H9 (cell line): Measurements from ENCODE around the gene GAL3ST2. TPM values are rescaled to one million over a fixed set of nuclear protein-coding genes. Genes with fewer than 3 reads are reported as not detected.

ENCODE experiments used
- DNase-seq: peaks from one replicate; pipeline ENCODE4 v3.0.0-alpha.2; 2017
- H2AFZ ChIP-seq: one replicate; pipeline ENCODE4 v1.6.1; 2013; ENCODE audit warnings: mild to moderate bottlenecking, low read length, control low read depth, moderate library complexity
- H2AK5ac ChIP-seq: 2 replicates; pipeline ENCODE4 v1.6.1; 2013; ENCODE audit warnings: low read length, control low read depth, mixed read lengths; ENCODE audit not compliant: insufficient read length
- H2BK120ac ChIP-seq: one replicate; pipeline ENCODE4 v1.6.1; 2013; ENCODE audit warnings: low read depth, mild to moderate bottlenecking, low read length, control low read depth, inconsistent platforms; ENCODE audit not compliant: poor library complexity, severe bottlenecking
- H2BK12ac ChIP-seq: 2 replicates; pipeline ENCODE4 v1.6.1; 2013; ENCODE audit warnings: low read length, control low read depth, mixed read lengths, low read depth; ENCODE audit not compliant: insufficient read length
- H2BK15ac ChIP-seq: 2 replicates; pipeline ENCODE4 v1.6.1; 2013; ENCODE audit warnings: low read depth, low read length, control low read depth
- H2BK20ac ChIP-seq: one replicate; pipeline ENCODE4 v1.6.1; 2013; ENCODE audit warnings: low read depth, mild to moderate bottlenecking, low read length, control low read depth, inconsistent platforms; ENCODE audit not compliant: poor library complexity, severe bottlenecking
- H2BK5ac ChIP-seq: 2 replicates; pipeline ENCODE4 v1.6.1; 2013; ENCODE audit warnings: low read length, control low read depth, mixed read lengths; ENCODE audit not compliant: insufficient read length
- H3K14ac ChIP-seq: 2 replicates; pipeline ENCODE4 v1.6.1; 2013; ENCODE audit warnings: low read length, control low read depth; ENCODE audit not compliant: insufficient read depth
- H3K18ac ChIP-seq: 2 replicates; pipeline ENCODE4 v1.6.1; 2013; ENCODE audit warnings: low read depth, mild to moderate bottlenecking, mixed read lengths, low read length, control low read depth; ENCODE audit not compliant: insufficient read length
- H3K23ac ChIP-seq: 2 replicates; pipeline ENCODE4 v1.6.1; 2013; ENCODE audit warnings: low read length, control low read depth, mixed read lengths, low read depth; ENCODE audit not compliant: insufficient read length
- H3K23me2 ChIP-seq: 2 replicates; pipeline ENCODE4 v1.6.1; 2013; ENCODE audit warnings: low read depth, mild to moderate bottlenecking, mixed read lengths, low read length, control low read depth; ENCODE audit not compliant: insufficient read length, poor library complexity, severe bottlenecking
- H3K27ac ChIP-seq: 2 replicates; pipeline ENCODE4 v1.5.1; 2013; ENCODE audit warnings: low read length, control low read depth, mixed read lengths, low read depth; ENCODE audit not compliant: insufficient read length
- H3K27me3 ChIP-seq: 2 replicates; pipeline ENCODE4 v1.6.1; 2013; ENCODE audit warnings: low read length, control low read depth, inconsistent platforms; ENCODE audit not compliant: insufficient read depth
- H3K4ac ChIP-seq: 2 replicates; pipeline ENCODE4 v1.6.1; 2013; ENCODE audit warnings: low read depth, mild to moderate bottlenecking, control low read depth, inconsistent platforms, low read length, moderate library complexity
- H3K4me1 ChIP-seq: 2 replicates; pipeline ENCODE4 v1.6.1; 2013; ENCODE audit warnings: low read length, control low read depth, inconsistent platforms; ENCODE audit not compliant: insufficient read depth
- H3K4me2 ChIP-seq: 2 replicates; pipeline ENCODE4 v1.6.1; 2013; ENCODE audit warnings: low read length, control low read depth, mixed read lengths; ENCODE audit not compliant: insufficient read length, insufficient read depth
- H3K56ac ChIP-seq: 2 replicates; pipeline ENCODE4 v1.6.1; 2013; ENCODE audit warnings: low read depth, mild to moderate bottlenecking, mixed read lengths, low read length, control low read depth; ENCODE audit not compliant: insufficient read length
- H3K79me1 ChIP-seq: 2 replicates; pipeline ENCODE4 v1.6.1; 2013; ENCODE audit warnings: low read depth, mild to moderate bottlenecking, moderate library complexity, low read length, control low read depth, inconsistent platforms; ENCODE audit not compliant: insufficient read depth, poor library complexity, severe bottlenecking
- H3K79me2 ChIP-seq: 2 replicates; pipeline ENCODE4 v1.6.1; 2013; ENCODE audit warnings: low read length, control low read depth, inconsistent platforms; ENCODE audit not compliant: insufficient read depth
- H3K9ac ChIP-seq: 2 replicates; pipeline ENCODE4 v1.6.1; 2013; ENCODE audit warnings: low read length, control low read depth, mixed read lengths; ENCODE audit not compliant: insufficient read length; ENCODE audit errors: extremely low read depth
- H3K9me3 ChIP-seq: one replicate; pipeline ENCODE4 v1.6.1; 2013; ENCODE audit warnings: low read depth, low read length, inconsistent platforms; ENCODE audit not compliant: control insufficient read depth
- H3T11ph ChIP-seq: one replicate; pipeline ENCODE4 v1.6.1; 2013; ENCODE audit warnings: mild to moderate bottlenecking, low read length, control low read depth, inconsistent platforms
- H4K20me1 ChIP-seq: one replicate; pipeline ENCODE4 v1.6.1; 2013; ENCODE audit not compliant: control insufficient read depth, insufficient read length, insufficient read depth
- H4K5ac ChIP-seq: 2 replicates; pipeline ENCODE4 v1.6.1; 2013; ENCODE audit warnings: low read depth, mild to moderate bottlenecking, mixed read lengths, low read length, control low read depth; ENCODE audit not compliant: insufficient read length
- H4K8ac ChIP-seq: replicated peaks from 2 replicates; pipeline ENCODE4 v1.6.1; 2013; ENCODE audit warnings: low read length, control low read depth, mixed read lengths, low read depth; ENCODE audit not compliant: insufficient read length
- H4K91ac ChIP-seq: 2 replicates; pipeline ENCODE4 v1.6.1; 2013; ENCODE audit warnings: low read depth, mild to moderate bottlenecking, moderate library complexity, mixed read lengths, low read length, control low read depth; ENCODE audit not compliant: insufficient read length
- H3K27ac Mint-ChIP-seq, 3 experiments: 2 replicates in 2 of 3; 3 replicates in 1 of 3; pipeline ENCODE4 v1.8.0; 2020 to 2021; ENCODE audit warnings: mixed read lengths in 3 of 3, mild to moderate bottlenecking in 1 of 3, moderate library complexity in 1 of 3
- H3K27me3 Mint-ChIP-seq: 2 replicates; pipeline ENCODE4 v1.8.0; 2021; ENCODE audit warnings: low read depth, mild to moderate bottlenecking, moderate library complexity, mixed read lengths
- H3K36me3 Mint-ChIP-seq, 3 experiments: 2 replicates in 2 of 3; 3 replicates in 1 of 3; pipeline ENCODE4 v1.8.0; 2020 to 2021; ENCODE audit warnings: low read depth in 3 of 3, mixed read lengths in 3 of 3; ENCODE audit not compliant: insufficient read depth in 1 of 3
- H3K4me1 Mint-ChIP-seq, 2 experiments: 2 replicates each; pipeline ENCODE4 v1.8.0; 2020; ENCODE audit warnings: mixed read lengths in 2 of 2
- H3K4me3 Mint-ChIP-seq, 2 experiments: 2 replicates in 1 of 2; 3 replicates in 1 of 2; pipeline ENCODE4 v1.8.0; 2020 to 2021; ENCODE audit warnings: mild to moderate bottlenecking in 2 of 2, mixed read lengths in 2 of 2, moderate library complexity in 1 of 2
- H3K9me3 Mint-ChIP-seq, 2 experiments: 2 replicates in 1 of 2; 3 replicates in 1 of 2; pipeline ENCODE4 v1.8.0; 2020; ENCODE audit warnings: mild to moderate bottlenecking in 2 of 2, mixed read lengths in 2 of 2, moderate library complexity in 1 of 2
- CTCF ChIP-seq: fragments of 200-600 bp; sonication (generic); conservative IDR thresholded peaks from 3 replicates; pipeline ENCODE4 v1.8.0; 2021; ENCODE audit warnings: antibody characterized with exemption, mild to moderate bottlenecking
- WGBS: extraction: QIAGEN DNeasy Blood & Tissue Kit; methylation state at CpG from one replicate; pipeline ENCODE4 v1.1.7; 2013; ENCODE audit warnings: missing lambda C conversion rate, low lambda C conversion rate, mixed read lengths; ENCODE audit not compliant: insufficient read length; ENCODE audit errors: extremely low coverage; 5-methylcytosine and 5-hydroxymethylcytosine counted together
- total RNA-seq: library from RNA; stranded (reverse); gene quantifications from 2 replicates; pipeline ENCODE4 v1.2.1, GENCODE V29; 2021

GAL3ST2 gene
- total RNA-seq, 1 experiment from 2014 or later: 0.33 TPM

DNA sequence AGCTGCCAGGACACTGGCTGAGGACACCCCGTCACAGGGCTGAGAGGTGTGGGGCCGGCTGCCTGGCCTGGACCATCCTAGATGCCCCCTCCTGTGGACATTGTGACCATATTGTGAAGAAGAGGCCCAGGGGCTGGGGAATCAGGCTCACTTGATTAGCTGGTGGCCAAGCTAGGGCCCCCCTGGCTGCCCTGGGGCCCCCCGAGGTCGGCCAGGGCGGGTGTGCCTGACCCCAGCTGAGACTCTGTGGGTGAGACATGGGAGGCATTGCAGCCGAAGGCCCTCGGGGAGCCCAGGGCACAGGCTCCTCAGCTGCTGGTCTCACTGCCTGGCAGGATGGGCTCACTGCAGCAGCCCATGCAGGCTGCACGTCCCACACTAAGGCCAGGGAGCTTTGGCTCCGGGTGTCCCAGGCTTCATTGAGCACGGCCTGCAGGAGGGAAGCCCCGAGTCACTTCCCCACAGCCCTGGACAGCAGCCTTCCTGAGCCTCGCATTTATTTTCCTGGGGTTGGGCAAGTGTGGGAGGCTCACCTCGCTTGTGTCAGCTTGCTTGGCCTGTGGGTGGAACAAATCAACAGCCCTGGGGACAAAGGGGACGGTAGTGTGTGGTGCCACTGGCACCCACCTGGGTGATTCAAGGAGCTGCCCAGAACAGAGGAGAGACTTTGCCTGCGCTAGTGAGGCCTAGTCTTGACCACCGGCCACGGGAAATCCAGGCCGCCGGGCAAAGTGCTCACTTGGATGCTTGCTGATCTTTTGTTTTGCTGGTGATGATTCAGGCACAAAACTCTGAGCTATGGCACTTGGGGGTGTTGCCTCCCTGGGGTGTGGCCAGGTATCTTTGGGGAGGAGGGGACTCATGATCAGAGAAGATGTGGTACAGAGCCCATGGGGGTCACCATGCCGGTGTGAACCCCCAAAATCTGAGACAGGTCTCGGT, 1.3 kb downstream of the GAL3ST2 start:
- Histone ChIP-seq H2AFZ (no peak overlapping the region), H3K4ac (no peak overlapping the region), H3K9ac (no peak overlapping the region), H4K5ac (no peak overlapping the region), H3K23me2 (peaks cover 3% of the 10 kb centered on the region), H3K9me3 (no peaks in the 10 kb centered on the region), H4K20me1 (no peaks in the 10 kb centered on the region), H3K27me3 (no peaks in the 10 kb centered on the region), H2AK5ac (no peak overlapping the region), H3K23ac (no peak overlapping the region), H2BK20ac (no peak overlapping the region), H3K4me1 (no peaks in the 10 kb centered on the region), H3K56ac (no peak overlapping the region), H2BK120ac (no peak overlapping the region), H2BK15ac (no peak overlapping the region), H4K91ac (no peak overlapping the region), H3T11ph (no peak overlapping the region), H3K79me2 (no peaks in the 10 kb centered on the region), H2BK5ac (no peak overlapping the region), H4K8ac (no peak overlapping the region), H3K79me1 (no peaks in the 10 kb centered on the region), H3K14ac (no peak overlapping the region), H2BK12ac (no peak overlapping the region), H3K4me2 (no peak overlapping the region), H3K27ac (no peak overlapping the region), H3K18ac (no peak overlapping the region)
- Mint-ChIP-seq H3K36me3 (peaks cover 4 to 20% (median 12%) of the 10 kb centered on the region in 3 experiments; a peak in 6 of 7 replicates), H3K4me1 (peaks cover 15 to 32% of the 10 kb centered on the region in 2 experiments), H3K27ac (peak overlapping the region in 1 of 3 experiments; percentile 73; a peak in 1 of 7 replicates), H3K9me3 (peaks cover 35 to 40% of the 10 kb centered on the region in 2 experiments), H3K27me3 (no peaks in the 10 kb centered on the region), H3K4me3 (no peak overlapping the region)
- no CpG with 5 or more reads among the region's 21 CpGs for WGBS
- peak; percentile 31 for DNase-seq
- TF ChIP-seq CTCF: no peak
